Umbilical cord (tissue), 2 donors: ENCODE results near the gene NAB2. TPM values are rescaled to one million over a fixed set of nuclear protein-coding genes. Genes with fewer than 3 reads are reported as not detected.
"Not testable (repeated sequence)": the region's sequence is repeated elsewhere in the genome, so short reads cannot be mapped to it uniquely, and the experiment has no call there.

Experiments used
- DNase-seq: peaks from one replicate; pipeline ENCODE4 v3.0.0-alpha.2; 2015; ENCODE audit warnings: low spot score
- total RNA-seq: library from RNA; depleted of rRNA; stranded (reverse); fragments of >200 nt; gene quantifications from one replicate; pipeline ENCODE4 v1.2.3, GENCODE V29; 2014; ENCODE audit warnings: low replicate concordance; ENCODE audit not compliant: insufficient read depth

The NAB2 gene
- total RNA-seq: 27.9 TPM

GRCh38 chr12:57088354-57089270, at the start of gene NAB2:
Gene NAB2, plus strand, starts transcription at chr12:57089114. Its CDS starts 158 bp downstream, at chr12:57089272.
- DNase-seq: peak; percentile 98

GRCh38 chr12:57040211-57040610, 48.7 kb upstream of the NAB2 start:
- no peak for DNase-seq

GRCh38 chr12:57040750-57041149, 48.2 kb upstream of the NAB2 start:
- DNase-seq: no peak

- DNase-seq: no peak
Measured at GRCh38 chr12:57042695-57043094, 46.2 kb upstream of the NAB2 start.

GRCh38 chr12:57044468-57044867, 44.4 kb upstream of the NAB2 start:
- DNase-seq: peak; percentile 74

- no peak for DNase-seq
Measured at GRCh38 chr12:57044889-57045288, 44.0 kb upstream of the NAB2 start.

GRCh38 chr12:57046086-57046791, 42.7 kb upstream of the NAB2 start:
- DNase-seq: no peak

DNA sequence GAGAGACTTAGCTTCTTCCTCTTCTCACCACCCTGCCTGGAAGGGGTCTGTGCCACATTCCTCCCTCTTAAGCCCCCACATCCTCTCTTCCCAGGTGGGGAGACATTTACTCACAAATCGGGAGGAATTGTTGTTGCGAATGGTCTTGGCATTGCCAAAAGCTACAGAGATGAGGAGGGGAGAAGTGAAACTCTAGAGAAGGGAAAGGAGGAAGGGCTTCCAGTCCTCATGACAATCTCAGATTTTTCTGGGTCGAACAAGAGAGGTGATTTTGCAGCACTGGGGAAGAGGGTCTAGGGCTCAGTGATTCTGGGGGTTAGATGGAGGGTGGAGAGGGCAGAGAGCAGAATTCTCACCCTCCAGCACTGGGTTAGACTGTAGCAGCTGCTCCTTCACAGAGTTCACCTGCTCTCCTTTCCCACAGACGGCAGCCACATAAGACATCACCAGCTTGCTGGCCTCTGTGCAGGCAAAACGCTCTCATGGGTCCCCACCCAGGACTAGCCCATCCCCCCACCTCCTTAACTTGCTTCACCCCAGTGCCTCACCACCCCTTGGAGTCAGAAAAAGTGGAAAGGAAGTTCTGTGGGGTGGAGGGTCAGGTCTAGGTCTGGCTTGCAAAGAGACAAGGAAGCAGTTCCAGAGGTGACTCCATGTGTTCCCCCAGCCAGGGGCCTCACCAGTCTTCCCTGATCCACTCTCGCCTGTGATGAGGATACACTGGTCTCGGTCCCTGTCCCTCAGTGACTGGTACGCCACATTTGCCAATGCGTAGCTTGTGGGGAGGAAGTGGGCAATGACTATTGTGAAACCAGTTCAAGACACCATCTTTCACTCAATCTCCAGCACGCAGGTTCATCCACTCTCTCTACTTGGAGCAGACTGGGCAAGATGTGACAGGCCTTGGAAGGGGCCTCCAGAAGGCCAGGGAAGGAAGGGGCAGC, 41.7 kb upstream of the NAB2 start:
- no peak for DNase-seq

- no peak for DNase-seq
Measured at GRCh38 chr12:57047981-57048380, 40.9 kb upstream of the NAB2 start.

DNA sequence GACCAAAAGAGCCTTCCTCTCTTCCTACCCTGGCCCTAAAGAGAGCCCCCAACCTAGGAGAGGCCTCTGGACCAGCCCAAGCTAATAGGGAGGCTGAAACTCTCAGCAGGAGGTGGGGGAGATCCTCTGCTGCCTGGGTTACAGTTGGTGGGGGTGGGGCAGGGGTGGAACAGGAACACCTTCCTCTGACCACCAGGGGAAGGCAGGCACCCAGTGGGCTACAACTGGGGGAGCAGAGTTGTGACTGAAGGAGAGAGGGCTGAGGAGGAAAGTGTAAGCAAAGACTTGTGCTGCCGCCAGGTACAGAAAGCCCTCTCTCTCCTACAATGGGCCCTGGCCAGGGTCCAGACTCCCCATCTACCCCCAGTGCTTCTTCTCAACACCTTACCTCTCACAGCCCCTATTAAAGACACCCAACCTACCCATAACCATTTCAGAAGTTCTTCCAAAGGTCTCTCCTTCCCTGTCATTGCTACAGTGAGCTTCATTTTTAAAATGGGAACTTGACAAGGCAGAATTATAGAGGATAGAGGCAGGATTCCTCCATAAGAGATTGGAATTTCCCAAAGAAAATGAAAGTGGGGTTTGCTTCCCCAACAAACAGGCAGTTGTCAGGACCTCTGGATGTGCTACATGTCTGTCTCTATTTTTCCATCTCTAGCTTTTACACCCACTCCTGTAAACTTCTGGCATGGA, 40.3 kb upstream of the NAB2 start:
- DNase-seq: no peak

- no peak for DNase-seq
Measured at GRCh38 chr12:57049119-57049446, 39.8 kb upstream of the NAB2 start.

GRCh38 chr12:57049890-57050289, 39.0 kb upstream of the NAB2 start, which contains the start of gene MYO1A:
Gene MYO1A, minus strand, starts transcription at chr12:57050129. Its CDS starts 1,806 bp downstream, at chr12:57048323.
- DNase-seq: no peak

DNA sequence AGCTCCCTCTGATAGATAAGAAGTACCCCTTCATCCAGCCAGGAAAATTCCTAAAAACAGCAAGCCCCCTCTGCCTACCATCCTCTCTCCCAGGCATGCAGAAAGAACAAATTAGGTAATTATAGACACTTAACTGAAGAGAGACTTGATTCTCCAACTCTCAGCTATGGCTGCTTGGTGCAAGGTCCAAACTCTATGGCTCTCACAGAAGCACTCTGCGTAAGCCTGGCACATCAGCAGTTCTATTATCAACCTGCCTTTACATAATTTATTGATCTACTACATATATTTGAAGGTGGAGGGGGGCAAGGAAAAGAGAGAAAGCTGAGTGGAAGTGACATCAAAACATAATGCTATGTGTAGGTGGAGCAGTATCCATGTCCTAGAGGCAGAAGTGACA, 37.9 kb upstream of the NAB2 start:
- DNase-seq: no peak

GRCh38 chr12:57053146-57053545, 35.8 kb upstream of the NAB2 start:
- not testable (repeated sequence) for DNase-seq

DNA sequence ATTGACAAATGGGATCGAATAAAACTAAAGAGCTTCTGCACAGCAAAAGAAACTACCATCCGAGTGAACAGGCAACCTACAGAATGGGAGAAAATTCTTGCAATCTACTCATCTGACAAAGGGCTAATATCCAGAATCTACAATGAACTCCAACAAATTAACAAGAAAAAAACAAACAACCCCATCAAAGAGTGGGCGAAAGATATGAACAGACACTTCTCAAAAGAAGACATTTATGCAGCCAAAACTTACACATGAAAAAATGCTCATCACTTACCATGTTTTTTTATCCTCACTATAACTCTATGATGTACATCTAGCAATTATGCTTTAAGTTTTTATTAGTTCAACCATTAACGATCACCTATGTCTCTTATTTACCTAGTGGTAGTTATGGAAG, 35.0 kb upstream of the NAB2 start:
- not testable (repeated sequence) for DNase-seq

DNA sequence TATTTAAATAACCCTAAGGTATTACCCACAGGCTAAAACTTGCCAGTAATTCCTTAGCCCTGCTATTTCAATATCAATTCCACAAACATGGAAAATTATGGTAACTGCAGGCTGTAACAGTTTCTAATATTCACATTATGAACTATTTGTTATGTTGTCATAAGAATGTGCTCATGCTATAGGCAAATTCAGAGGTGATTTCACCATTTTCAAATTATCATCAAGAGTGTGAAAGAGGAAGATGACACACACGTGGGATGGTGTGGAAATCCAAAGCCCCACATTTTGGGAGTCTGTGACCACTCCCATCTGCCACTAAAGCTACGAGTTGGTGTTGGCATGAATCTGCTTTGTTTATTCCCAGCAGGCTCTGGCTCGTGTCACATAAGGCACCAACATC, 33.1 kb upstream of the NAB2 start:
- DNase-seq: no peak

- no peak for DNase-seq
Measured at GRCh38 chr12:57057067-57057751, 31.7 kb upstream of the NAB2 start.

- DNase-seq: no peak
Measured at GRCh38 chr12:57058454-57058853, 30.5 kb upstream of the NAB2 start.

- no peak for DNase-seq
Measured at GRCh38 chr12:57063991-57064685, 24.8 kb upstream of the NAB2 start.

GRCh38 chr12:57066245-57066644, 22.7 kb upstream of the NAB2 start:
- no peak for DNase-seq
